ENCODE measurements around the gene TTLL11. TPM values are rescaled to one million over a fixed set of nuclear protein-coding genes. Genes with fewer than 3 reads are reported as not detected.

The TTLL11 gene
- total and polyA plus RNA-seq, 4 donors, result 1.4 to 4.5 (median 3.6) TPM

DNA sequence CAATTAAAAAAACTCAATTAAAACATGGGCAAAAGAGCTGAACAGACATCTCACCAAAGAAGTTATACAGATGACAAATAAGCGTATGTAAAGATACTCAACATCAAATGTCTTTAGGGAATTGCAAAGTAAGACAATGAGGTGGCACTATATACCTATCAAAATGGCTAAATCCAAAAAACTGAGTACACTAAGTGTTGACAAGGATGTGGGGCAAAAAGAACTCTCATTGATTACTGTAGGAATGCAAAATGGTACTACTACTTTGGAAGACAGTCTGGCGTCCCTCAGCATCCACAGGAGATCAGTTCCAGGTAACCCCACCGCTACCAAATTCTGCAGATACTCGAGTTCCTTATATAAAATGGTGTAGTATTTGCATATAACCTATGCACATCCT lies 243.6 kb downstream of the TTLL11 start:
- Histone ChIP-seq H3K4me1 (ENCODE audit: control insufficient read depth in 4 of 4, insufficient read depth in 4 of 4, low read length in 3 of 4) (no peaks in the 10 kb centered on the region), H3K4me3 (ENCODE audit: low read depth in 1 of 3, low read length in 3 of 3) (no peak overlapping the region), H3K36me3 (ENCODE audit: control insufficient read depth in 4 of 4, insufficient read depth in 3 of 4, low read depth in 1 of 4, low read length in 3 of 4) (no peaks in the 10 kb centered on the region), H3K27ac (ENCODE audit: low read depth in 1 of 2, low read length in 2 of 2) (no peak overlapping the region), H3K27me3 (ENCODE audit: control insufficient read depth in 4 of 4, insufficient read depth in 4 of 4, low read length in 3 of 4) (no peaks in the 10 kb centered on the region), H3K9ac (ENCODE audit: low read depth in 1 of 2, low read length in 2 of 2) (no peak overlapping the region), H3K9me3 (ENCODE audit: control insufficient read depth in 4 of 4, low read length in 3 of 4) (peaks cover 0 to 3% (median under 1%) of the 10 kb centered on the region in 4 donors)
- 84% methylated on average over 4 of the region's 4 CpGs for WGBS
- no peak for DNase-seq (ENCODE audit: low spot score)
- TF ChIP-seq HNF4A (conservative IDR thresholded peaks at IDR 0.05), result no peak
- TF ChIP-seq, protein P1, sequence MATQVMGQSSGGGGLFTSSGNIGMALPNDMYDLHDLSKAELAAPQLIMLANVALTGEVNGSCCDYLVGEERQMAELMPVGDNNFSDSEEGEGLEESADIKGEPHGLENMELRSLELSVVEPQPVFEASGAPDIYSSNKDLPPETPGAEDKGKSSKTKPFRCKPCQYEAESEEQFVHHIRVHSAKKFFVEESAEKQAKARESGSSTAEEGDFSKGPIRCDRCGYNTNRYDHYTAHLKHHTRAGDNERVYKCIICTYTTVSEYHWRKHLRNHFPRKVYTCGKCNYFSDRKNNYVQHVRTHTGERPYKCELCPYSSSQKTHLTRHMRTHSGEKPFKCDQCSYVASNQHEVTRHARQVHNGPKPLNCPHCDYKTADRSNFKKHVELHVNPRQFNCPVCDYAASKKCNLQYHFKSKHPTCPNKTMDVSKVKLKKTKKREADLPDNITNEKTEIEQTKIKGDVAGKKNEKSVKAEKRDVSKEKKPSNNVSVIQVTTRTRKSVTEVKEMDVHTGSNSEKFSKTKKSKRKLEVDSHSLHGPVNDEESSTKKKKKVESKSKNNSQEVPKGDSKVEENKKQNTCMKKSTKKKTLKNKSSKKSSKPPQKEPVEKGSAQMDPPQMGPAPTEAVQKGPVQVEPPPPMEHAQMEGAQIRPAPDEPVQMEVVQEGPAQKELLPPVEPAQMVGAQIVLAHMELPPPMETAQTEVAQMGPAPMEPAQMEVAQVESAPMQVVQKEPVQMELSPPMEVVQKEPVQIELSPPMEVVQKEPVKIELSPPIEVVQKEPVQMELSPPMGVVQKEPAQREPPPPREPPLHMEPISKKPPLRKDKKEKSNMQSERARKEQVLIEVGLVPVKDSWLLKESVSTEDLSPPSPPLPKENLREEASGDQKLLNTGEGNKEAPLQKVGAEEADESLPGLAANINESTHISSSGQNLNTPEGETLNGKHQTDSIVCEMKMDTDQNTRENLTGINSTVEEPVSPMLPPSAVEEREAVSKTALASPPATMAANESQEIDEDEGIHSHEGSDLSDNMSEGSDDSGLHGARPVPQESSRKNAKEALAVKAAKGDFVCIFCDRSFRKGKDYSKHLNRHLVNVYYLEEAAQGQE (IDR thresholded peaks at IDR 0.05), result no peak
- no peak for TF ChIP-seq JUND (IDR thresholded peaks at IDR 0.05)
- TF ChIP-seq YY1 (IDR thresholded peaks at IDR 0.05), result no peak

DNA sequence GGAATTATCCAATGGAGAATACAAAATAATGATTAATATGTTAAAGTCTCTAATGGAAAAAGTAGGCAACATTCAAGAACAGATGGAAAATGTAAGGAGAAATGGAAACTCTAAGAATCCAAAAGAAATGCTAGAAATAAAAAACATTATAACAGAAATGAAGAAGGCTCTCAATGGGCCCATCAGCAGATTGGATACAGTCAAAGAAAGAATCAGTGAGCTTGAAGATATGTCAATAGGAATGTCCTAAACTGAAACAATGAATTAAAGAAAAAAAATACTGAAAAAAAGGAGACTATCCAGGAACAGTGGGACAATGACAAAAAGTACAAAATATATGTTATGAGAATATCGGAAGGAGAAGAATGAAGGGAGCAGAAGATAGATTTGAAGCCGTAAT lies 248.5 kb downstream of the TTLL11 start:
- Histone ChIP-seq H3K27me3 (ENCODE audit: control insufficient read depth in 4 of 4, insufficient read depth in 4 of 4, low read length in 3 of 4) (no peaks in the 10 kb centered on the region), H3K9me3 (ENCODE audit: control insufficient read depth in 4 of 4, low read length in 3 of 4) (peaks cover 0 to 1% (median under 1%) of the 10 kb centered on the region in 4 donors), H3K9ac (ENCODE audit: low read depth in 1 of 2, low read length in 2 of 2) (no peak overlapping the region), H3K4me3 (ENCODE audit: low read depth in 1 of 3, low read length in 3 of 3) (no peak overlapping the region), H3K27ac (ENCODE audit: low read depth in 1 of 2, low read length in 2 of 2) (no peak overlapping the region), H3K36me3 (ENCODE audit: control insufficient read depth in 4 of 4, insufficient read depth in 3 of 4, low read depth in 1 of 4, low read length in 3 of 4) (no peaks in the 10 kb centered on the region), H3K4me1 (ENCODE audit: control insufficient read depth in 4 of 4, insufficient read depth in 4 of 4, low read length in 3 of 4) (no peaks in the 10 kb centered on the region)
- no peak for TF ChIP-seq RAD21 (IDR thresholded peaks at IDR 0.05)
- no peak for TF ChIP-seq RXRA (IDR thresholded peaks at IDR 0.05)
- TF ChIP-seq JUND (IDR thresholded peaks at IDR 0.05), result no peak
- no peak for TF ChIP-seq HNF4G (IDR thresholded peaks at IDR 0.05)
- TF ChIP-seq SP1 (IDR thresholded peaks at IDR 0.05), result no peak
- no peak for TF ChIP-seq EGR1 (IDR thresholded peaks at IDR 0.05; ENCODE audit: low read depth in 2 of 2)
- no peak for TF ChIP-seq HNF4A (conservative IDR thresholded peaks at IDR 0.05)
- TF ChIP-seq, protein P2, sequence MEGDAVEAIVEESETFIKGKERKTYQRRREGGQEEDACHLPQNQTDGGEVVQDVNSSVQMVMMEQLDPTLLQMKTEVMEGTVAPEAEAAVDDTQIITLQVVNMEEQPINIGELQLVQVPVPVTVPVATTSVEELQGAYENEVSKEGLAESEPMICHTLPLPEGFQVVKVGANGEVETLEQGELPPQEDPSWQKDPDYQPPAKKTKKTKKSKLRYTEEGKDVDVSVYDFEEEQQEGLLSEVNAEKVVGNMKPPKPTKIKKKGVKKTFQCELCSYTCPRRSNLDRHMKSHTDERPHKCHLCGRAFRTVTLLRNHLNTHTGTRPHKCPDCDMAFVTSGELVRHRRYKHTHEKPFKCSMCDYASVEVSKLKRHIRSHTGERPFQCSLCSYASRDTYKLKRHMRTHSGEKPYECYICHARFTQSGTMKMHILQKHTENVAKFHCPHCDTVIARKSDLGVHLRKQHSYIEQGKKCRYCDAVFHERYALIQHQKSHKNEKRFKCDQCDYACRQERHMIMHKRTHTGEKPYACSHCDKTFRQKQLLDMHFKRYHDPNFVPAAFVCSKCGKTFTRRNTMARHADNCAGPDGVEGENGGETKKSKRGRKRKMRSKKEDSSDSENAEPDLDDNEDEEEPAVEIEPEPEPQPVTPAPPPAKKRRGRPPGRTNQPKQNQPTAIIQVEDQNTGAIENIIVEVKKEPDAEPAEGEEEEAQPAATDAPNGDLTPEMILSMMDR (IDR thresholded peaks at IDR 0.05; ENCODE audit: low read depth, low read length, missing input control), result no peak
- no peak for TF ChIP-seq TAF1 (conservative IDR thresholded peaks at IDR 0.05)
- TF ChIP-seq GABPA (IDR thresholded peaks at IDR 0.05 in 1 of 2, conservative IDR thresholded peaks at IDR 0.05 in 1 of 2), result no peak
- TF ChIP-seq FOXA2 (IDR thresholded peaks at IDR 0.05), result no peak
- no peak for TF ChIP-seq FOXA1 (IDR thresholded peaks at IDR 0.05)
- TF ChIP-seq, protein P1 (IDR thresholded peaks at IDR 0.05), result no peak
- no peak for TF ChIP-seq NR2F2 (IDR thresholded peaks at IDR 0.05)
- TF ChIP-seq, protein P3, sequence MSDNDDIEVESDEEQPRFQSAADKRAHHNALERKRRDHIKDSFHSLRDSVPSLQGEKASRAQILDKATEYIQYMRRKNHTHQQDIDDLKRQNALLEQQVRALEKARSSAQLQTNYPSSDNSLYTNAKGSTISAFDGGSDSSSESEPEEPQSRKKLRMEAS (IDR thresholded peaks at IDR 0.05), result no peak
- no peak for TF ChIP-seq YY1 (IDR thresholded peaks at IDR 0.05)
- TF ChIP-seq, protein P4, sequence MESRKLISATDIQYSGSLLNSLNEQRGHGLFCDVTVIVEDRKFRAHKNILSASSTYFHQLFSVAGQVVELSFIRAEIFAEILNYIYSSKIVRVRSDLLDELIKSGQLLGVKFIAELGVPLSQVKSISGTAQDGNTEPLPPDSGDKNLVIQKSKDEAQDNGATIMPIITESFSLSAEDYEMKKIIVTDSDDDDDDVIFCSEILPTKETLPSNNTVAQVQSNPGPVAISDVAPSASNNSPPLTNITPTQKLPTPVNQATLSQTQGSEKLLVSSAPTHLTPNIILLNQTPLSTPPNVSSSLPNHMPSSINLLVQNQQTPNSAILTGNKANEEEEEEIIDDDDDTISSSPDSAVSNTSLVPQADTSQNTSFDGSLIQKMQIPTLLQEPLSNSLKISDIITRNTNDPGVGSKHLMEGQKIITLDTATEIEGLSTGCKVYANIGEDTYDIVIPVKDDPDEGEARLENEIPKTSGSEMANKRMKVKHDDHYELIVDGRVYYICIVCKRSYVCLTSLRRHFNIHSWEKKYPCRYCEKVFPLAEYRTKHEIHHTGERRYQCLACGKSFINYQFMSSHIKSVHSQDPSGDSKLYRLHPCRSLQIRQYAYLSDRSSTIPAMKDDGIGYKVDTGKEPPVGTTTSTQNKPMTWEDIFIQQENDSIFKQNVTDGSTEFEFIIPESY (IDR thresholded peaks at IDR 0.05), result no peak
- TF ChIP-seq, protein P5, sequence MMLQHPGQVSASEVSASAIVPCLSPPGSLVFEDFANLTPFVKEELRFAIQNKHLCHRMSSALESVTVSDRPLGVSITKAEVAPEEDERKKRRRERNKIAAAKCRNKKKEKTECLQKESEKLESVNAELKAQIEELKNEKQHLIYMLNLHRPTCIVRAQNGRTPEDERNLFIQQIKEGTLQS (IDR thresholded peaks at IDR 0.05), result no peak
- 75% methylated on average over 2 of the region's 2 CpGs for WGBS
- no peak for DNase-seq (ENCODE audit: low spot score)
